Activated T-helper 1 cell treated with anti-CD3 and anti-CD28 coated beads, Interleukin-12 subunit alpha, Interleukin-12 subunit beta, Interleukin-2, Interleukin-4 antibody, amounts not matched to agents 30 ng/mL and 10 ng/mL and 1 ng/mL, durations not matched to agents 14 hours and 24 hours and 36 hours (primary cell): ENCODE data around the gene TCAP. TPM values are rescaled to one million over a fixed set of nuclear protein-coding genes. Genes with fewer than 3 reads are reported as not detected.

Experiments
- DNase-seq: peaks from one replicate; pipeline ENCODE4 v3.0.0; 2021; ENCODE audit warnings: low spot score
- H3K27ac Mint-ChIP-seq: one replicate; pipeline ENCODE4 v1.8.0; 2021; ENCODE audit warnings: mild to moderate bottlenecking, mixed read lengths
- H3K27me3 Mint-ChIP-seq: one replicate; pipeline ENCODE4 v1.8.0; 2022; ENCODE audit warnings: mild to moderate bottlenecking, moderate library complexity, mixed read lengths; ENCODE audit not compliant: insufficient read depth
- H3K36me3 Mint-ChIP-seq: one replicate; pipeline ENCODE4 v1.8.0; 2021; ENCODE audit warnings: low read depth, mixed read lengths
- H3K4me1 Mint-ChIP-seq: one replicate; pipeline ENCODE4 v1.8.0; 2021; ENCODE audit warnings: low read depth, mixed read lengths
- H3K4me3 Mint-ChIP-seq: one replicate; pipeline ENCODE4 v1.8.0; 2021; ENCODE audit warnings: mild to moderate bottlenecking, moderate library complexity, mixed read lengths
- H3K9me3 Mint-ChIP-seq: one replicate; pipeline ENCODE4 v1.8.0; 2021; ENCODE audit warnings: mixed read lengths
- intact Hi-C: fragments of 100-400 bp; cut with micrococcal nuclease; formaldehyde crosslinking; loops from one replicate; pipeline ENCODE4 v1.15.1; 2024
- total RNA-seq: library from RNA; stranded (reverse); gene quantifications from 2 replicates; pipeline ENCODE4 v1.2.3, GENCODE V29; 2022

The TCAP gene
- total RNA-seq, 1 donor from 2014 or later: 1.4 TPM

DNA sequence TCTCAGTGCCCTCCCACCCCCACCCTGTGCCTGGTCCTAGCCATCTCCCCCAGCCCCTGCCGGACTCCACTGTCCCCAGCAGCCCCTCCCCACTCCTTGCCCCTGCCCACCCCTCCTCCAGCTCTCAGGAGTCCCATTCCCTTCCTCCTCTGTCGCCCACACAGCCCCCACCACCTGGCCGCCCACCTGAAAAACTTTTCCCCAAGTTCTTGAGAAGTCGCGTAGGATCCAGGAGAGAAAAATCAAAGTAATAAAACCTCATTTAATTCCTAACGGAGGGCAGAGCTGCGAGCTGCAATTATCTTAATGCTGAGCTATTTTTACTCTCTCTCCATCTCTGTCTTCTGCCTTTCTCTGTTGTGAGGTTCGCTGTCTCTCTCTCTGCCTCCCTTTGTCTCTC, 40.8 kb upstream of the TCAP start:
- intact Hi-C loops: loop anchor here (10.0 kb wide), 1 partner anchor 420 kb away; the partner anchor contains the start of gene RPL19
- no peak for DNase-seq
- H3K27me3 Mint-ChIP-seq: peaks cover 55% of the 10 kb centered on the region
- H3K4me1 Mint-ChIP-seq: peaks cover 27% of the 10 kb centered on the region
- H3K27ac Mint-ChIP-seq: no peak overlapping the region
- no peaks in the 10 kb centered on the region for H3K9me3 Mint-ChIP-seq
- H3K4me3 Mint-ChIP-seq: no peak overlapping the region
- no peaks in the 10 kb centered on the region for H3K36me3 Mint-ChIP-seq

DNA sequence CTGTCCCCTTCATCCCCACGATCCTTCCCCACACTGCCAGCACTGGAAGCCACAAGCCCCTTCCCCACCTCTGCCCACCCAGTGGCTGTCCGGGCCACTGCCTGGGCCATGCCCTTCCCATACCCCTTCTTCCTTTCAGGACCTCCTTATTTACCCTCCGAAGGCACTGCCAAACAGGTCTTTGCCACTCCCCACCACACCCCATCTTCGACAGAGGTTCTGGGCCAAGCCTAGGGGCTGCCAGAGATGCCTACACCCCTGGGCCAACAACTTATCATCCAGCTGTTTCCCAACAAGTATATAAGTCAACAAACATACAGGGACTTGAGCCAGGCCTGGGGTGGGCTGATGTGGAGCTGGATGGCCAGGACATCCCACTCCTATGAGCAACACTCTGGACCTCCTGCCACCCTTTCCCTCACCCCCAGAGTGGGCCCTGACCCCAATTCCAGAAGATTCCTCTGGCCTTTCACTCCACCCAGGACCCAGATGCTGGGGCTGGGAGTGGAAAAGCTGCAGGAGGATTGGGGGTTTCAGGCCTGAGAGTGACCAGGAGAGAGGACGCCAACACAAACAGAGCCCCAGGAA, 39.9 kb upstream of the TCAP start:
- H3K4me1 Mint-ChIP-seq: peaks cover 27% of the 10 kb centered on the region
- H3K27ac Mint-ChIP-seq: no peak overlapping the region
- no peak for DNase-seq
- H3K27me3 Mint-ChIP-seq: peaks cover 51% of the 10 kb centered on the region
- intact Hi-C loops: loop anchor here (10.0 kb wide), 1 partner anchor 420 kb away; the partner anchor contains the start of gene RPL19
- H3K4me3 Mint-ChIP-seq: no peak overlapping the region
- H3K36me3 Mint-ChIP-seq: no peaks in the 10 kb centered on the region
- H3K9me3 Mint-ChIP-seq: no peaks in the 10 kb centered on the region

DNA sequence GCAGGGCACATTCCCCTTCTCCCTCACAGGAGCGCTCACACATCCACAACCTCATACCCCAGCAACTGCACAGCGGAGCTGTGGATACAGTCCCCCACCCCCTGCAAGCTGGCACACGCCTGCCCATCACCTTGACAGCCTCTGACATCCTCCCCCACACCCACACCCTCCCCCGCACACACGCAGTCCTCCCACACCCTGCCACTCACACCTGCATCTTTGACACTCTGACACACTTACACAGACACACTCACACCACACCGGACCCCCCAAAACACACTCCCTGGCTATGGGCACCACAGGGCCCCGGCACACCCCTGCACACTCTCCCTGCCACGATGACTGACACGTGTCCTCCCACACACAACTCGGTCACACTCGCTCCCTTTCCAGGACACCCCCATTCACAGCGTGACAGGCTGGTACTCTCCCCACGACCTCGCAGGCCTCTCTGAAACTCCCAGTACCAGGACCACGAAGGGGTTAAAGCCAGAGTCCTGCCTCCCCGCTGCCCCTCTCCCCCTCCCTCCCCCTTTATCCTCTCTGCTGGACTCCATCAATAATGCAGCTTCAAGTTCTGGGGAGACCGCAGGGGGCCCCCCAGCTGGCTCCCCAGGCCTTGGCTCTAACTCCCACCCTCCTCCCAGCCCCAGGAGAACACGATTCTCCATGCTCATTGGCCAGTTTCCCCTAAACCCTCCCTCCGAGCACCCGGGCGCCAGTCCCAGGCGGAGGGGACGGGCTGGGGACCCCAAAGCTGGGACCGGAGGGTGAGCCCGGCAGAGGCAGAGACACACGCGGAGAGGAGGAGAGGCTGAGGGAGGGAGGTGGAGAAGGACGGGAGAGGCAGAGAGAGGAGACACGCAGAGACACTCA, 38.7 kb upstream of the TCAP start, which contains the start of gene PPP1R1B:
PPP1R1B (plus strand) TSS at position 782 of the 876 bp plus-strand sequence. CDS start 441 bp downstream, outside the sequence.
- Mint-ChIP-seq H3K27ac (no peak within 1 kb of the TSS), H3K36me3 (no peaks in the 10 kb centered on the region), H3K4me3 (no peak within 1 kb of the TSS), H3K27me3 (peaks cover 46% of the 10 kb centered on the region), H3K4me1 (peaks cover 33% of the 10 kb centered on the region), H3K9me3 (no peaks in the 10 kb centered on the region)
- DNase-seq: no peak
- intact Hi-C loops: loop anchor here (10.0 kb wide), 1 partner anchor 422 kb away; the partner anchor contains the start of gene RPL19

DNA sequence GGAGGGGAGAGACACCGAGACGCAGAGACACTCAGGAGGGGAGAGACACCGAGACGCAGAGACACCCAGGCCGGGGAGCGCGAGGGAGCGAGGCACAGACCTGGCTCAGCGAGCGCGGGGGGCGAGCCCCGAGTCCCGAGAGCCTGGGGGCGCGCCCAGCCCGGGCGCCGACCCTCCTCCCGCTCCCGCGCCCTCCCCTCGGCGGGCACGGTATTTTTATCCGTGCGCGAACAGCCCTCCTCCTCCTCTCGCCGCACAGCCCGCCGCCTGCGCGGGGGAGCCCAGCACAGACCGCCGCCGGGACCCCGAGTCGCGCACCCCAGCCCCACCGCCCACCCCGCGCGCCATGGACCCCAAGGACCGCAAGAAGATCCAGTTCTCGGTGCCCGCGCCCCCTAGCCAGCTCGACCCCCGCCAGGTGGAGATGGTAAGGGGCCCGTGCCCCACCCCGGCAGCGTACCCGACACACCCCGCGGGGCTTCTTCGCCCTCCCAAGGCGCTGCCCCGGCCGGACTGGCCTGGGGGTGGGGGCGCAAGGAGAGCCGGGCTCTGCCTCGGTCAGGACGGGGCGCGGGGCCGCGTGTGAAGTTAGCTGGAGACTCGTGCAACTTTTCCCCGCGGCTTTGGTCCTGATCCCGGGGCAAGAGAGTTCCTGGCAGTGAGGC, 38.0 kb upstream of the TCAP start:
- Mint-ChIP-seq H3K4me1 (peaks cover 31% of the 10 kb centered on the region), H3K36me3 (no peaks in the 10 kb centered on the region), H3K4me3 (no peak overlapping the region), H3K27me3 (peaks cover 45% of the 10 kb centered on the region), H3K9me3 (no peaks in the 10 kb centered on the region), H3K27ac (no peak overlapping the region)
- no peak for DNase-seq
- intact Hi-C loops: loop anchor here (10.0 kb wide), 1 partner anchor 422 kb away; the partner anchor contains the start of gene RPL19

DNA sequence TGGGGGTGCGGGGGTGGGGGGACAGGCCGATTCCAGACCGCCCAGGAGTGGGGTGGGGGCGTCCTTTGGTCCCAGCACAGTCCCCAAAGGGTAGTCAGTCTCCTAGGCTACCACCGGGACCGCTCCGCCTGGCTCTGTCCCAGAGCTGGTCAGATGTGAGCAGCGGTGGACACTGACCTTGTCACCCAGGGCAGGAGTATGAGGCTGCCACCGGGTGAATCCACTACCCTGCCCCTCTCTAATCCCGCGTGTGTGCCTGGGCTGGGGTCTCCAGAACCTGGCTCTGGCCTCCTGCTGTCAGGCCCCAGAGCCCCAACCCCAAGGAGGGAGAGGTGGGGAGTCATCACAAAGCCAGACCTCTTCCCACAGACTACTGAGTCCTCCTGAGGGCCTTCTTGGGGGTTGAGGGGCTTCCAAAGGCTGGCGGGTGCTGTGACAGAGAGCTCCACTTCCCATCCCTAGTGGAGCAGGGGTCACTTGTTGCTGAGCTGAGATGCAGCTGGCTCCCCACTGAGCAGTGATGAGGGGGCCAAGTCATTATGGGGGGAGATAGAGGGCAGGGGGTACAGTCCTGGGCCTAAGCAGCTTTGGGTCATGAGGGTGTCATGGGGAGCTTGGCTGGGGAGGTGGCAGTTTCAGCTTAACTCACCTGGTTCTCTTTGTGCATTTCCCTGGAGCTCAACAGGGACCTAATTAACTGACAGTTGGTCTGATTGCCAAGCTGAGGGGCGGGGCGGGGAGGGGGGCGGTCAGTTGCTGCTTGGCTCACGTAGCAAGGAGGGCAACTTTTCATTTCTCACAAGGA, 37.2 kb upstream of the TCAP start:
- no peaks in the 10 kb centered on the region for H3K9me3 Mint-ChIP-seq
- H3K27me3 Mint-ChIP-seq: peaks cover 45% of the 10 kb centered on the region
- H3K36me3 Mint-ChIP-seq: no peaks in the 10 kb centered on the region
- no peak overlapping the region for H3K27ac Mint-ChIP-seq
- peaks cover 24% of the 10 kb centered on the region for H3K4me1 Mint-ChIP-seq
- no peak for DNase-seq
- no peak overlapping the region for H3K4me3 Mint-ChIP-seq
- intact Hi-C loops: loop anchor here (10.0 kb wide), 1 partner anchor 423 kb away; the partner anchor contains the start of gene RPL19

DNA sequence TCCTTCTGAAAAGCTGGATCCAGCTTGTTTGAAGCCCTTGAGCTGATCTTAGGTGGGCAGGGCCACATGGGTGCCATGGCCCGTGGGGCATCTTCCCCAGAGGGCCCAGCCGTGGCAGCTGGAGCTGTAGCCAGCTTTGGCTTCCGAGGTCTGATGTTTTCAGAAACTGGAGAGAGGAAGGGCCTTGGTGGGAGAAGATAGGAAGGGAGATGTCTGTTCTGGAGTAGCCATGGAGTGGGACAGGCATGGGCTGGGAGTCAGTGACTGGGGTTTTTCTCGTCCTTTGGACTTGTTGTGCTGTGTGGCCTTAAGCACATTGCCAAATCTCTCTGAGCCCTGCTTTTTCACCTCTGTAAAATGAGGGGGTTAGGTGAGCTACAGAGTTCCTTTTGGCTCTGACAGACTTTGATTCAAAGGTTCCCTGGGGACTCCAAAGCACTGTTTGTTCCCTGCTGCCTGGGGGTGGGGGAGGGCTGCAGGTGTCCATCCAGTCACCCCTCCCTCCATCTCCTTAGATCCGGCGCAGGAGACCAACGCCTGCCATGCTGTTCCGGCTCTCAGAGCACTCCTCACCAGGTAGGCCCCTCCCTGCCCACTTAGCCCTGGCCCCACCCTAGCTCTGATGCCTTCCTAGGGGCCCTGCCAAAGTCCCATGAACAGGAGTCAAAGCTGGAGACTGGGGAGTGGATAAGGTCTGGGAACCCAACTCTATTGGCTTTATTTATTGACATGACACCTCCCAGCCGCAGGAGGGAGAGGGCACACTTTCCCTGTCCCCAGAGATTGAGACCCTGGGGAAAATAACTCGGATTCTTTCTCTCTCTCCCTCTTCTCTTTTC, 36.3 kb upstream of the TCAP start:
- H3K4me3 Mint-ChIP-seq: no peak overlapping the region
- no peak overlapping the region for H3K27ac Mint-ChIP-seq
- no peaks in the 10 kb centered on the region for H3K36me3 Mint-ChIP-seq
- intact Hi-C loops: loop anchor here (10.0 kb wide), 1 partner anchor 424 kb away; the partner anchor contains the start of gene RPL19
- no peak for DNase-seq
- H3K9me3 Mint-ChIP-seq: no peaks in the 10 kb centered on the region
- H3K4me1 Mint-ChIP-seq: peaks cover 15% of the 10 kb centered on the region
- peaks cover 47% of the 10 kb centered on the region for H3K27me3 Mint-ChIP-seq

DNA sequence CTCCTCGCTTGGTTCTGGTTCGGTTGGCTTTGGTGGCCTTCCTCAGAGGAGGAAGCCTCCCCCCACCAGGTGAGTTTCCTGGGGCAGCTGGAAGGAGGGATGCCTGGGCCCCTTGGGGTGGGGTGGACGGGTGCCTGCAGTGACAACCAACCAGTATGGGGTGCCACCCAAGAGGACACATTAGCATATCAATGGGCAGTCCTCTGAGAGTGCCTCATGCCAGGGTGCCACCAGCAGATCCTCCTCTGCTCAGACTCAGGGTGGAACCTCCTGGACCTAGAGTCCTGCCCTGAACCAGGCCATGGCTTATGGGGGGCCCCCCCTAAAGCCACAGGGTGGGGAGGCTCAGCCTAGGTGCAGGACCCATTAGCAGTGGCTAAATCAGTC, 35.7 kb upstream of the TCAP start:
- H3K9me3 Mint-ChIP-seq: no peaks in the 10 kb centered on the region
- H3K27ac Mint-ChIP-seq: no peak overlapping the region
- H3K27me3 Mint-ChIP-seq: peaks cover 47% of the 10 kb centered on the region
- H3K36me3 Mint-ChIP-seq: no peaks in the 10 kb centered on the region
- peaks cover 14% of the 10 kb centered on the region for H3K4me1 Mint-ChIP-seq
- intact Hi-C loops: loop anchor here (10.0 kb wide), 1 partner anchor 425 kb away; the partner anchor contains the start of gene RPL19
- H3K4me3 Mint-ChIP-seq: no peak overlapping the region
- no peak for DNase-seq

DNA sequence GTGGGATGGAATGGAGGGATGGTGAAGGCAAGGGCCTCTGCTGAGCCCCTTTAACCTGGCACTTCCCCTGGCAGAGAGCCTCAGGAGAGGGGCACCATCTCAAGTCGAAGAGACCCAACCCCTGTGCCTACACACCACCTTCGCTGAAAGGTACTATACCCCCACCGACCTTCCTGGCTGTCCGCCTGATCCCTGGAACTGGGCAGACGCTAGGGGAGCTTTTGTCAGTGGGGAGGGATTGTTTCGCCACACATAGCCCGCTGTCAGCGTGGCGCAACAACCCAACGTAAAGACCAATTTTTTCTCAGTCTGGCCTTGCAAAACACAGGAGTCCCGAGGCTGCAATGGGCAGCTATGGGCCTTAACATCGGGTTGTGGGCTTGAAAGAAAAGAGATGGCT, 35.3 kb upstream of the TCAP start:
- Mint-ChIP-seq H3K27me3 (peaks cover 43% of the 10 kb centered on the region), H3K27ac (no peak overlapping the region), H3K4me3 (no peak overlapping the region), H3K9me3 (no peaks in the 10 kb centered on the region), H3K36me3 (no peaks in the 10 kb centered on the region), H3K4me1 (peaks cover 14% of the 10 kb centered on the region)
- DNase-seq: no peak
- intact Hi-C loops: loop anchor here (10.0 kb wide), 1 partner anchor 425 kb away; the partner anchor contains the start of gene RPL19

DNA sequence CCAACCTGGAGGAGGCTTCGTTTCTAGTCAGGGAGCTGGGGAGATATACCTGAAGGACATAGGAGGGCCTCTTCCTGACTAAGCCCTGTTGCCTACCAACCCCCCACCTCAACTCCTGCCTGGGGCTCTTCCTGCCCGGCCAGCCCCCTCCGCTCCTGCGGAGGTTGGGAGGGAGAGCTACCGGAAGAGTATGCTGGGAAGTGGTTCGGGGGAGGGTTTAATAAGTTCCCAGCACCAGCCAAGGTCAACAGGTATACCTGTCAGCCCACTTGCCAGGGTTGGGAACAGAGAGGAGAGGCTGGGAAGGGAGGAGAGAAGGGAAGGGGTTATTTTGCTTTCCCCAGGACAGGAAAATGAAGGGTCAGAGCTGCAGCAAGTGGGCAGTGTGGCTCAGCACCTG, 33.7 kb upstream of the TCAP start:
- H3K4me1 Mint-ChIP-seq: peaks cover 10% of the 10 kb centered on the region
- no peak for DNase-seq
- no peak overlapping the region for H3K4me3 Mint-ChIP-seq
- no peak overlapping the region for H3K27ac Mint-ChIP-seq
- intact Hi-C loops: no loop called here
- peaks cover 28% of the 10 kb centered on the region for H3K27me3 Mint-ChIP-seq
- no peaks in the 10 kb centered on the region for H3K9me3 Mint-ChIP-seq
- H3K36me3 Mint-ChIP-seq: no peaks in the 10 kb centered on the region

DNA sequence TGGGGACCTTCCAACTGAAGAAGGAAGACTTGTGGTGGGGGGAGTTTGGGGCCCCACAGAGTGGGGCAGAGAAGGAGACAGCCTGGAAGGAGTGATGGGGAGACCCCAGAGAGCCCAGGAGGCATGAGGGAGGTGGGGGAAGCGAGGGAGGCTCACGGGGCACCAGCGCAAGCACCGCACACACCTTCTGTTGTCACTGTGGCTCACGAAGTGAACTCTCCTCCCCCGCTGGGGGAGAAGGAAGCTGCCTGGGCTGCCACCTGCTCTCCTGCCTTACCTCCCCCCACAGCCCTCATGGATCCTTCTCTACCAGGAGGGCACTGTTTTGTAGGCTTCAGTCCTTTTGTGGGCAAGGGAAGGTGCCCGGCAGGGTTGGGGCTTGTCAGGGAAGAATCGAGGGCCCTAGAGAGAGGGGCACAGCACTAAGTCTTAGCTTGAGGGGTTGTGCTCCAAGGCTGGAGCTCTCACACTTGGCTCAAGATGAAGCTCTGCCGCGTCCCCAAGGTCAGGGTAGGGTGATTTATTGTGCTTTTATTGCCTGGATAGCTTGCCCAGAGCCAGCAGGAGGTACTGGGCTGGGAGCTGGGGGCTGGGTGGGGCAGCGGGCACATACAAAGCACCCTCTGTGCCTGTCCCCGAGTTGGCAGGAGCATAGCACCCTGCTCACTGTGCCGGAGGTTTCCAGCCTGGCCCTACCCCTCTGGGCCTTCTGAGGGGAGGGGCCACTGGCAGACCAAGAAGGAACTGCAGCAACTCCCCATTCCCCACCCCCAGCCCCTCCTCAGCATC, 32.8 kb upstream of the TCAP start:
- DNase-seq: no peak
- peaks cover 23% of the 10 kb centered on the region for H3K27me3 Mint-ChIP-seq
- intact Hi-C loops: no loop called here
- H3K36me3 Mint-ChIP-seq: no peaks in the 10 kb centered on the region
- H3K4me3 Mint-ChIP-seq: no peak overlapping the region
- peaks cover 9% of the 10 kb centered on the region for H3K4me1 Mint-ChIP-seq
- no peak overlapping the region for H3K27ac Mint-ChIP-seq
- no peaks in the 10 kb centered on the region for H3K9me3 Mint-ChIP-seq
